Measurements from ENCODE around the gene RPL3. TPM values are rescaled to one million over a fixed set of nuclear protein-coding genes. Genes with fewer than 3 reads are reported as not detected.

The RPL3 gene
- total RNA-seq, 1 experiment from 2014 or later: 2,830 TPM

DNA sequence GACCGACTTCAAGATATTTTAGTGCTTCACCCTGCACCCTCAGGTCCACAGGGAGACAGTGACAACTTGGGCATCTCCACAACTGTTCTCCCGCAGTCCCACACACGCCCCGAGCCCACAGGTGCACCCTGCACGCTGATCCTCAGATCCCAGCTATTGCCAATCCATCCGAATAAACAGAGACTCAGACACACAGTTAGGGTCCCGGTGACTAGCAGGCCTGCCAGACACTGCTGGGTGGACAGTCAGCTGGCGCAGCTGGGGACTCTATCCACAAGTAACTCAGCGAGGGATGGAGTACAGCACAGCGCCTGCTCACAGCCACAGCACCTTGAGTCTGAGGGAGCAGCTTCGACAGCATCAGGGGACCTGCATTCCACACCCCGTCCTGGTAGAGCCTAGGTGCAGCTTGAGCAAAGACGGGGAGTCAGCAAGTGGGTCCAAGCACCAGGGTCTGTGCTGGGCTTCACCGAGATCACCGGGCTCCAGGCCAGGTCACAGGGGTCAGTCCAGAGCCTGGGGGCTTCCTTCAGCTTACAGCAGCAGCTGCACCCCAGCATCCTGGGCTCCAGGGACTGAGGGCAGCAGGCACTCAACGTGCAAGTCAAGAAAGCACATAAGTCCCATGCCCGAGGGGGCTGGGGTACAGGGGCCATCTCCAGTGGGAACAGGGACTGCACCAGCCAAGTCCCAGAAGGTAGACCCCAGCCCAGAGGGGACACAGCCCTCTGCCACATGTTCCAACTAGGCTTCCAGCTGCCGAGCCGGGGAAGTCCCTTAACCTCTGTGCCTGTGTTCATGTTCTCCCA is 7.6 kb downstream of the RPL3 start:
- Histone ChIP-seq H2AFZ (ENCODE audit: low read length) (no peak overlapping the region), H3K4ac (ENCODE audit: low read depth, low read length) (no peak overlapping the region), H3K56ac (ENCODE audit: insufficient read length, low read depth, low read length) (no peak overlapping the region), H3K27me3 (ENCODE audit: insufficient read depth, low read length) (no peaks in the 10 kb centered on the region), H3K9me3 (ENCODE audit: control insufficient read depth, low read depth, low read length) (no peaks in the 10 kb centered on the region), H2BK20ac (ENCODE audit: low read depth, low read length, poor library complexity, severe bottlenecking) (no peak overlapping the region), H2BK15ac (ENCODE audit: low read depth, low read length) (no peak overlapping the region), H2BK120ac (ENCODE audit: low read depth, low read length, poor library complexity, severe bottlenecking) (no peak overlapping the region), H3K79me1 (ENCODE audit: insufficient read depth, low read depth, low read length, poor library complexity, severe bottlenecking) (peaks cover 4% of the 10 kb centered on the region), H3T11ph (ENCODE audit: low read length) (no peak overlapping the region), H3K14ac (ENCODE audit: insufficient read depth, low read length) (no peak overlapping the region), H3K9ac (ENCODE audit: extremely low read depth, insufficient read length, low read length) (no peak overlapping the region), H3K18ac (ENCODE audit: insufficient read length, low read depth, low read length) (no peak overlapping the region), H2AK5ac (ENCODE audit: insufficient read length, low read length) (no peak overlapping the region), H2BK12ac (ENCODE audit: insufficient read length, low read depth, low read length) (no peak overlapping the region), H4K20me1 (ENCODE audit: control insufficient read depth, insufficient read depth, insufficient read length) (peaks cover 8% of the 10 kb centered on the region), H4K8ac (replicated peaks; ENCODE audit: insufficient read length, low read depth, low read length) (no peak overlapping the region), H4K91ac (ENCODE audit: insufficient read length, low read depth, low read length) (no peak overlapping the region), H3K4me2 (ENCODE audit: insufficient read depth, insufficient read length, low read length) (no peak overlapping the region), H3K23me2 (ENCODE audit: insufficient read length, low read depth, low read length, poor library complexity, severe bottlenecking) (no peaks in the 10 kb centered on the region), H3K23ac (ENCODE audit: insufficient read length, low read depth, low read length) (no peak overlapping the region), H3K79me2 (ENCODE audit: insufficient read depth, low read length) (peaks cover 3% of the 10 kb centered on the region; the same call in 1 of the 2 replicates), H3K27ac (ENCODE audit: insufficient read length, low read depth, low read length) (no peak overlapping the region), H3K4me1 (ENCODE audit: insufficient read depth, low read length) (peaks cover 2% of the 10 kb centered on the region; the same call in 1 of the 2 replicates), H2BK5ac (ENCODE audit: insufficient read length, low read length) (no peak overlapping the region), H4K5ac (ENCODE audit: insufficient read length, low read depth, low read length) (no peak overlapping the region)
- TF ChIP-seq, protein P1, sequence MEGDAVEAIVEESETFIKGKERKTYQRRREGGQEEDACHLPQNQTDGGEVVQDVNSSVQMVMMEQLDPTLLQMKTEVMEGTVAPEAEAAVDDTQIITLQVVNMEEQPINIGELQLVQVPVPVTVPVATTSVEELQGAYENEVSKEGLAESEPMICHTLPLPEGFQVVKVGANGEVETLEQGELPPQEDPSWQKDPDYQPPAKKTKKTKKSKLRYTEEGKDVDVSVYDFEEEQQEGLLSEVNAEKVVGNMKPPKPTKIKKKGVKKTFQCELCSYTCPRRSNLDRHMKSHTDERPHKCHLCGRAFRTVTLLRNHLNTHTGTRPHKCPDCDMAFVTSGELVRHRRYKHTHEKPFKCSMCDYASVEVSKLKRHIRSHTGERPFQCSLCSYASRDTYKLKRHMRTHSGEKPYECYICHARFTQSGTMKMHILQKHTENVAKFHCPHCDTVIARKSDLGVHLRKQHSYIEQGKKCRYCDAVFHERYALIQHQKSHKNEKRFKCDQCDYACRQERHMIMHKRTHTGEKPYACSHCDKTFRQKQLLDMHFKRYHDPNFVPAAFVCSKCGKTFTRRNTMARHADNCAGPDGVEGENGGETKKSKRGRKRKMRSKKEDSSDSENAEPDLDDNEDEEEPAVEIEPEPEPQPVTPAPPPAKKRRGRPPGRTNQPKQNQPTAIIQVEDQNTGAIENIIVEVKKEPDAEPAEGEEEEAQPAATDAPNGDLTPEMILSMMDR (conservative IDR thresholded peaks at IDR 0.05): no peak
- Mint-ChIP-seq H3K4me1 (peaks cover 46 to 49% of the 10 kb centered on the region in 2 experiments), H3K27ac (peak overlapping the region; percentile 87 to 95 (median 91); a peak in 6 of 7 replicates), H3K4me3 (peak overlapping the region in 1 of 2 experiments; percentile 67; a peak in 3 of 5 replicates), H3K36me3 (ENCODE audit: insufficient read depth in 1 of 3, low read depth in 3 of 3) (peaks cover 64 to 97% (median 74%) of the 10 kb centered on the region in 3 experiments), H3K27me3 (ENCODE audit: low read depth) (peaks cover 11% of the 10 kb centered on the region; the same call in 1 of the 2 replicates), H3K9me3 (no peaks in the 10 kb centered on the region)
- peak; percentile 72 for DNase-seq
- no CpG with 5 or more reads among the region's 19 CpGs for WGBS (ENCODE audit: extremely low coverage, insufficient read length, low lambda C conversion rate)
